Progenitor cell of endocrine pancreas (in vitro differentiated cells): ENCODE measurements around the gene ATP2A2. TPM values are rescaled to one million over a fixed set of nuclear protein-coding genes. Genes with fewer than 3 reads are reported as not detected.

Source experiments
- DNase-seq: peaks from one replicate; pipeline ENCODE4 v3.0.0; 2021; ENCODE audit warnings: low spot score; ENCODE audit not compliant: unreplicated experiment
- H3K27ac Mint-ChIP-seq: 2 replicates; pipeline ENCODE4 v1.8.0; 2021; ENCODE audit warnings: mild to moderate bottlenecking, moderate library complexity, mixed read lengths
- H3K27me3 Mint-ChIP-seq: 2 replicates; pipeline ENCODE4 v1.8.0; 2021; ENCODE audit warnings: mixed read lengths
- H3K36me3 Mint-ChIP-seq: 2 replicates; pipeline ENCODE4 v1.8.0; 2022; ENCODE audit warnings: mixed read lengths; ENCODE audit not compliant: insufficient read depth
- H3K4me1 Mint-ChIP-seq: 2 replicates; pipeline ENCODE4 v1.8.0; 2021; ENCODE audit warnings: low read depth, mixed read lengths
- H3K4me3 Mint-ChIP-seq: 2 replicates; pipeline ENCODE4 v1.8.0; 2021; ENCODE audit warnings: low read depth, mild to moderate bottlenecking, moderate library complexity, mixed read lengths
- H3K9me3 Mint-ChIP-seq: 2 replicates; pipeline ENCODE4 v1.8.0; 2021; ENCODE audit warnings: low read depth, mixed read lengths
- long read RNA-seq: library from polyadenylated mRNA; unstranded; transcript quantifications from one replicate; pipeline ENCODE4 v2.0.0, GENCODE V29; 2020
- total RNA-seq: library from RNA; stranded (reverse); gene quantifications from 2 replicates; pipeline ENCODE4 v1.2.1, GENCODE V29; 2021
- TF ChIP-seq, protein P1 (sequence below): fragments of 200-600 bp; sonication (generic); IDR thresholded peaks from one replicate; pipeline ENCODE4 v1.5.0; 2021; ENCODE audit warnings: antibody characterized with exemption, mild to moderate bottlenecking; ENCODE audit not compliant: unreplicated experiment

Gene ATP2A2
- 167 and 175 TPM in 2 replicates for total RNA-seq
- long read RNA-seq, partial matches to known transcripts, result 1 of 22 reads
- long read RNA-seq, other reads (novel, unspliced or antisense), result 21 of 22 reads

DNA sequence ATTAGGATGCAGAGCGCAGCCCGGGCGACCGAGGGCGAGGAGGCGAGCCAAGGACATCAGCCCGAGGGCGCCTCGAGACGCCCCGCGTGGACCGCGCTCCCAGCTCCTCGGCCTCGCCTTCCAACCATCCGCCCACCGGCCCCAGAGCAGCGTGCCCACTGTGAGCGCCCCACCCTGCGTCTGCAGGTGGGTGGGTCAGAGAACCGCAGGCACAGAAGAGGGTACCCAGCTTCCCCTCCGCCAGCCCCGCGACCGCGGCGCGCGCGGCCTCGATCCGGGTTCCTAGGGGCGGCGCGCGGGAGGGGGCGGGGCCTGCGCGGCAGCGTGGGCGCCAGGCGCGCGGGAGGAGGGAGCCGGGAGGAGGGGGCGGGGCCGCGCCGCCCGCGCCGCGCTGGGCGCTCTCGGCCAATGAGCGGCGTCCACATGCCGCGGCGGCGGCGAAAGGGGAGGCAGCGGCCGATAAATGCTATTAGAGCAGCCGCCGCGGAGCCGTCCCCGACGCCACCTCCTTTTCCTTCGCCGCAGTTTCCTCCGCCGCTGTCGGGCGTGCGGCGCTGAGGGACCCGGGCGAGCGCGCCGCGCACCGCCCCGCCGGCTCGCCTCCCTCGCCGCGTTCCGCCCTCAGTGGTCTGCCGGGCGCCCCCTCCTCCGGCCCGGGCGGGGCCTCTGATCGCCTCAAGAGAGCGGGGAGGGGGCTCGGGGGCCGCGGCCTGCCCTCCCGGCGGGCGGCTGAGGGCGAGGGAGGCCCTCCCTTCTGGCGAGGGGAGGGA lies at the start of gene ATP2A2:
Gene ATP2A2 (plus strand): TSS at position 469 of the 770 bp plus-strand sequence. CDS start 543 bp downstream, outside the sequence.
- peak; percentile 74 for DNase-seq
- peaks cover 4% of the 10 kb centered on the region for H3K27me3 Mint-ChIP-seq
- no peaks in the 10 kb centered on the region for H3K9me3 Mint-ChIP-seq
- peaks cover 4% of the 10 kb centered on the region for H3K36me3 Mint-ChIP-seq
- TF ChIP-seq, protein P1, sequence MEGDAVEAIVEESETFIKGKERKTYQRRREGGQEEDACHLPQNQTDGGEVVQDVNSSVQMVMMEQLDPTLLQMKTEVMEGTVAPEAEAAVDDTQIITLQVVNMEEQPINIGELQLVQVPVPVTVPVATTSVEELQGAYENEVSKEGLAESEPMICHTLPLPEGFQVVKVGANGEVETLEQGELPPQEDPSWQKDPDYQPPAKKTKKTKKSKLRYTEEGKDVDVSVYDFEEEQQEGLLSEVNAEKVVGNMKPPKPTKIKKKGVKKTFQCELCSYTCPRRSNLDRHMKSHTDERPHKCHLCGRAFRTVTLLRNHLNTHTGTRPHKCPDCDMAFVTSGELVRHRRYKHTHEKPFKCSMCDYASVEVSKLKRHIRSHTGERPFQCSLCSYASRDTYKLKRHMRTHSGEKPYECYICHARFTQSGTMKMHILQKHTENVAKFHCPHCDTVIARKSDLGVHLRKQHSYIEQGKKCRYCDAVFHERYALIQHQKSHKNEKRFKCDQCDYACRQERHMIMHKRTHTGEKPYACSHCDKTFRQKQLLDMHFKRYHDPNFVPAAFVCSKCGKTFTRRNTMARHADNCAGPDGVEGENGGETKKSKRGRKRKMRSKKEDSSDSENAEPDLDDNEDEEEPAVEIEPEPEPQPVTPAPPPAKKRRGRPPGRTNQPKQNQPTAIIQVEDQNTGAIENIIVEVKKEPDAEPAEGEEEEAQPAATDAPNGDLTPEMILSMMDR, result no peak
- H3K4me1 Mint-ChIP-seq, result peaks cover 55% of the 10 kb centered on the region
- H3K4me3 Mint-ChIP-seq, result peak within 1 kb of the TSS; percentile 94
- peak within 1 kb of the TSS; percentile 96 for H3K27ac Mint-ChIP-seq

DNA sequence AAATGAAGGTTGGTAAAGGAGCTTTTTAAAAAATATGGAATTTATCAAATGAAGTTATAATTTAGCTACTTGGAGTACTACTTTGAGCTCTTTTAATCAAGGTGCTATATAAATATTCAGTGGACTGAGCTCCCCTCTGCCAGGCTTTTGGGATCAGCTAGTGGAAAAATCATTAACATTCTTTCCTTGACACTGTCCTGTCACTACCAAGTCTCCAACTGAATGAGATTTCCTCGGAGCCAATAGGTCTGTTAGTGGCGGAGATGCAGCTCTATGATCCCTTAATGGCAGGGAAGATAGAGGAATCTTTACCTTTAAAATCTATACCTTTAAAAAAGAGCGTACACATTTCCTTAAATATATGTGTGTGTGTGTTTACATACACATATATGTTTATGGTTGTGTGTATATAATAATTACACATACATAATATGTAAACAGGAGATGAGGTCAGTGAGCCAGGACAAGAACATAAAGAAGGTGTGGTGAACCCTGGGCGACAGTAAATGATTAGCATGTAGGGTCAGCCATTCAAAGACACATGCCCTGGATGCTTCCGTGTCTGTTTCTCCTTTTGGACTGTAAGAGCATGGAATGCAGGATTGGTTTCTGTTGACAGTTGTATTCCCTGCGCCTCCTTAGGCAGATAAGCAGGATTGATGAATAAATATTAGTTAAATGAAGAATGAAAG lies 47.7 kb upstream of the ATP2A2 start:
- Mint-ChIP-seq H3K27ac (no peak overlapping the region), H3K36me3 (peaks cover 4% of the 10 kb centered on the region), H3K27me3 (no peaks in the 10 kb centered on the region), H3K9me3 (no peaks in the 10 kb centered on the region), H3K4me1 (peaks cover 10% of the 10 kb centered on the region), H3K4me3 (no peak overlapping the region)
- TF ChIP-seq, protein P1, result no peak
- no peak for DNase-seq

DNA sequence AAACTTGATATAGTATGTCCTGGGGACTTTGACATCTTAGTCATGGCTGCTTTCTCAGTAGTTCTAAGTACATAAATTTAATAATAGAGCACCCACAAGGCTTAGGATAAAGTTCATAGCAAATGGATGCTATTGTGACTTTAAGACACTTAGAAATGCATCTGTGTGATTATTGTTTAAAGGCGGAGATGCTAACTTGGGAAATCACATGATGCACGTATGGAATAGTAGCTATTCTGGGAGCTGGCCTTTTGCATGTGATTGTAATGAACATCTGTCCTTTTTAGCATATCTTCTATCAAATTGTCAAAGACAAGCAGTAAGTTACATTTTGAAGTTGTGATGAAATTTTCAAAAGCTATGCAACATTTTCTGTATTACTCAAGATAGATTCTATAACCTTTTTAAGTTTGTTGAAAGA lies 46.7 kb upstream of the ATP2A2 start:
- no peaks in the 10 kb centered on the region for H3K27me3 Mint-ChIP-seq
- peaks cover 5% of the 10 kb centered on the region for H3K36me3 Mint-ChIP-seq
- TF ChIP-seq, protein P1, result no peak
- H3K4me1 Mint-ChIP-seq, result peaks cover 10% of the 10 kb centered on the region
- H3K4me3 Mint-ChIP-seq, result no peak overlapping the region
- no peaks in the 10 kb centered on the region for H3K9me3 Mint-ChIP-seq
- no peak overlapping the region for H3K27ac Mint-ChIP-seq
- no peak for DNase-seq

DNA sequence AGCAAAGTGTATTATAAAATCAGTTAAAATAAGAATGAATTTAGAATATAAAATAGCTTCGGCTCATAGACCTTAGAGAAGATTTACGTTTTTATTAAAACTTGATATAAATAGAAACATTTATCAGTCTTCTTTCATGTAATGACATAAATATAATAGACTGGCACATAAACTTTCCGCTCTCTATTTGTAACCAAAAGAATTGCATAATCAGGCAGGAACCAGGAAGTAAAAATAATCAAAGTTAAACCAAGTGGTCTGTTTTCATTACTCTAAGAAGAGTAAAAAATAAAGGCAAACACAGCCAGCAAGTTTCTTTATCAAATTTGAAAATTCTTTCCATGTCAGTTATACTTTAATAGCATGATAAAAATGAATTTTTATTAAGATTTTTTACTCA lies 46.3 kb upstream of the ATP2A2 start:
- Mint-ChIP-seq H3K4me1 (peaks cover 10% of the 10 kb centered on the region), H3K9me3 (no peaks in the 10 kb centered on the region), H3K27me3 (no peaks in the 10 kb centered on the region), H3K27ac (no peak overlapping the region), H3K36me3 (peaks cover 4% of the 10 kb centered on the region), H3K4me3 (no peak overlapping the region)
- TF ChIP-seq, protein P1, result no peak
- no peak for DNase-seq

DNA sequence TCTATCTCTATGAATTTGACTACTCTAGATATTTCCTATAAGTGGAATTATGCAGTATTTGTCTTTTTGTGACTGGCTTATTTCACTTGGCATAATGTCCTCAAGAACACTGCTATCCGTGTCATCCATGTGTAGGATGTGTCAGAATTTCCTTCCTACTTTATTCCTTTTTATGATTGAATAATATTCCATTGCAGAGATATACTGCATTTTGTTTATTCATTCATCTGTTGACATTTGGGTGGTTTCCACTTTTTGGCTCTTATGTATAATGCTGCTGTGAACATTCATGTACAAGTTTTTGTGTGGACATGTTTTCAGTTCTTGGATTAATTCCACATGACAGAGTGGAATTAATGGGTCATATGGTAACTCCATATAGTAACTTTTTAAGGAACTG lies 45.7 kb upstream of the ATP2A2 start:
- H3K9me3 Mint-ChIP-seq, result no peaks in the 10 kb centered on the region
- peaks cover 4% of the 10 kb centered on the region for H3K36me3 Mint-ChIP-seq
- no peak overlapping the region for H3K27ac Mint-ChIP-seq
- no peaks in the 10 kb centered on the region for H3K27me3 Mint-ChIP-seq
- TF ChIP-seq, protein P1, result no peak
- no peak for DNase-seq
- no peak overlapping the region for H3K4me3 Mint-ChIP-seq
- peaks cover 10% of the 10 kb centered on the region for H3K4me1 Mint-ChIP-seq
